NOMO-1 treated with DMSO at 0.1 percent for 48 hours (cell line): ENCODE measurements around the gene CDK4.
"Not testable (repeated sequence)": the region's sequence is repeated elsewhere in the genome, so short reads cannot be mapped to it uniquely, and the experiment has no call there.

ENCODE experiments used
- DNase-seq: peaks from one replicate; lab custom pipeline; 2025; ENCODE audit not compliant: unreplicated experiment; lab: John Stamatoyannopoulos, UW

Gene CDK4

GRCh38 chr12:57715036-57715748, 36.9 kb downstream of the CDK4 start:
- DNase-seq: not testable (repeated sequence)

- DNase-seq: no peak
Observed at GRCh38 chr12:57713209-57713608, 38.9 kb downstream of the CDK4 start.

- DNase-seq: no peak
Observed at GRCh38 chr12:57712701-57713100, 39.4 kb downstream of the CDK4 start.

GRCh38 chr12:57708296-57708695, 43.8 kb downstream of the CDK4 start:
- DNase-seq: no peak

- DNase-seq: no peak
Observed at GRCh38 chr12:57707250-57707649, 44.9 kb downstream of the CDK4 start.

GRCh38 chr12:57700317-57700716, 51.8 kb downstream of the CDK4 start:
- DNase-seq: no peak

- DNase-seq: no peak
Observed at GRCh38 chr12:57698414-57698813, 53.7 kb downstream of the CDK4 start.
